GM19025 (cell line): ENCODE measurements around the gene PRKCB.

ENCODE experiments used
- ATAC-seq: cut with Tn5 transposase; IDR thresholded peaks from one replicate; pipeline ENCODE4 v1.9.1; 2021; ENCODE audit warnings: mild to moderate bottlenecking, low read depth, moderate library complexity; ENCODE audit not compliant: unreplicated experiment

PRKCB gene

DNA sequence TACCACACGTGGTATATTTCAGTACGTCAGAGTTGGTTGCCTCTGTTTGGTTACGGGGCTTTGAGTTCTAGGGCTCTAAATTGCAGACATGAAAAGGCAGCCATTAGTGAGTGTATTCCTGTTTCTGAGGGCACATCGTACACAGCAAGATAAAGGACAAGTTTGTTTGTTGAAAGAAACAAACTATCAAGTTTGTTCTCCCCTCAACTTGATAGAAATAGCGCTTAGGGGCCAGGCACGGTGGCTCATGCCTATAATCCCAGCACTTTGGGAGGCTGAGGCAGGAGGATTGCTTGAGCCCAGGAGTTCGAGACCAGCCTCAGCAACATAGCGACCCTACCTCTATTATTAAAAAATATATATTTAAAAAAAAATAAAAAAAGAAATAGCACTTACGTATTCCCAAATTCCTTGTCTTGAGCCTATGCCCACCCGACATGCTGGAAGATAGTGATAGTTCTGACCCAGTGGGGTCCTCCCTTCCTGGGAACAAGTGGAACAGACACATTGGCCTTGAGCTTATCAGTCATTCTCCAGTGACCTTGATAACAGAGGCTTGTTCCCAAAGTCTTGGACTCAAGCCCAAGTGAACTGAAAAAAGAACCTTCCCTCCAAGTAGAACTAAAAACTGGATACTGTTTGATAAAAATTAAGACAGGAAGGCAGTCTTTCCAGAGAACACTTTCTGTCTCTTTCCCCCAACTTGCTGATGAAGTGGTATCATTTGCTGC is 280.4 kb downstream of the PRKCB start:
- ATAC-seq: no peak

DNA sequence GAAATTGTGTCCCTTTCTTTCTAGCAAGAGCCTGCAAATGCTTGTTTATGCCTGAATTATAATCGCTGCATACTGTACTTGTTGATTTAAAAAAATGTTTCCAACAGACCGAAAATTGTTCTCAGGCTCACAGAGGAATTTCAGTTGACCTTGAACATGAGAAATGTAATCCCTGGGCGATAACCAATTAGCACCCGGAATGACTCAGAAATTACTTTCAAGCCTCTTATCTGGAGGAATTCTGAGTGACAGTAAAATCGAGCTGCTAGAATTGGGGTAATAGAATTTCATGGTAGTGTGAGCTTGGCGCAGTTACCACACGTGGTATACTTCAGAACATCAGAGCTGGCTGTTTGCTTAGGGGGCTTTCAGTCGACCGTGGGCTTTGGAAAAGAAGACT is 281.2 kb downstream of the PRKCB start:
- no peak for ATAC-seq

DNA sequence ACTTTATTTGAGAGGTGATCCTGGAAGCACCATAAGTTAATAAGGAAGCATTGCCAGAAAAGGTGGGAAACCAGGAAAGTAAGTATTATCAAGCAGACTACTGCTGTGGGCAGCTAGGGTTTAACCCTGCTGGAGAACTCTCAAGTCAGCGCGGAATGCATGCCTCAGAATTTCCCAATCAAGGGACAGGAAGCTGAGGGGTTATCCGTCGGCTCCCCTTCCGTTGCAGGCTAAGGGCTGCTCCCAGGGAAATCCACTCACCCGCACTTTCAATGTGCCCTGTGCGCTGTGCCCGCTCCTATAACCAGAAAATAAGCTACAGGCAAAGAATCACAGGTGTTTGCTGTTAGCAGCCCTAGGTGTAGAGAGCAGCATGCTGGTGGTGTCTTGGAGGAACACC is 281.9 kb downstream of the PRKCB start:
- ATAC-seq: no peak

DNA sequence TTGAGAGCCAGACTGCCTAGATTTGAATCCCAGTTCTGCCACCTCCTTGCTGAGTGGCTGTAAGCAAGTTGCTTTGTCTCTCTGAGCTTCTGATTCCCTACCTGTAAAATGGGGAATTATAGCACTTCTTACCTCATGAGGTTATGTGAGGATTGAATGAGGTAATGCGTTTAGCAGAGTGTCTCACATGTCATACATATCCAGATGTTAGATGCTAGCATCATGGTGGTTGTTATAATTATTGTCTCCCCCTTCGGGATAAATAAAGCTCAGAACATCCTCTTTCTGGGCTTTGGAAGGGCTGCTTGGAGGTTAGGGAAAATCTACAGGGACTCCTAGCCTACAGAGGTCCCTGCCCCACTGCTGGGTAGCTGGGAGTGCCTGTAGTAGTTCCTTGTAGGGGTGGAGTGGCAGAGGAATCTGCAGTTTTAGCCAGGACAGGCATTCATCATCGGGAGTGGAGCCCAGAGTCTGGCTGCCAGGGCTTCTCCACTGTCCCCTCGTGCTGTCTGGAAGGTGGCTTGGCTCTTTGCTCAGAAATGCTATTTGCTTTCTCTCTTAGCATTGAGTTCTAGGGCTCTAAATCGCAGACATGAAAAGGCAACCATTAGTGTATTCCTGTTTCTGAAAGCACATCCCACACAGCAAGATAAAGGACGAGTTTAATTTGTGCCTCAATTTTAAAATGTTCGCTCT is 282.5 kb downstream of the PRKCB start:
- ATAC-seq: no peak

DNA sequence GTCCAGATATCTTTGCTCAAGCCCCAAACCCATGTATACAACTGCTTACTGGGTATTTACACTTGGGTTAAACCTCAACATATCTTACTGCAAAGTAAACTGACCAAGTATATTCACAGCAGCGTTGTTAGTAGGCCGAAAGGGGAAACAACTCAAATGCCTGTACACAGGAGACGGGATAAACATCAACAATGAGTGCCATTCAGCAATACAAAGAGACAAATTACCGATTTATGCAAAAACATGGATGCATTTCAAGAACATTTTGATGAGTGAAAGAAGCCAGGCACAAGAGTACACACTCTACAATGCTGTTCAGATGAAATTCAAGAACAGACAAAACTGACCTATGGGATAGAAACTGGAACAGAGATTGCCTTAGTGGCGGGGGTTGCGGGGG is 284.0 kb downstream of the PRKCB start:
- ATAC-seq: no peak

DNA sequence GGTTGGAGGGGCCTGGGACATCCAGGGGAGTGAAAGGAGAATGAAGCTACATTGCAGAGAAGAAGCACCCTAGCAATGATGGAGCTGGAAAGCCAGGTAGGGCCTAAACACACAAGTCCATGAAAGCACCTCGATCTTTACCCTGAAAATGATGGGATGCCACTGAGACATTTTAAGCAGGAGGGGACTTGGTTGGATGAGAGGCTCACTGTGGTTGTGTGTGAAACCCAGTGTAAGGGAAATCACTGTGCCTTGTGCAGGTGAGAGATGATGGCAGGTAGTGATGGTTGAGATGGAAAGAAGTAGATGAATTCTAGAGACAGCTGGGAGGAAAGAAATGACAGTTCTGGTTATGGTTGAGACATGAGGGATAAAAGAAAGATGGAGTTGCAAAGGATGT is 287.5 kb downstream of the PRKCB start:
- no peak for ATAC-seq

DNA sequence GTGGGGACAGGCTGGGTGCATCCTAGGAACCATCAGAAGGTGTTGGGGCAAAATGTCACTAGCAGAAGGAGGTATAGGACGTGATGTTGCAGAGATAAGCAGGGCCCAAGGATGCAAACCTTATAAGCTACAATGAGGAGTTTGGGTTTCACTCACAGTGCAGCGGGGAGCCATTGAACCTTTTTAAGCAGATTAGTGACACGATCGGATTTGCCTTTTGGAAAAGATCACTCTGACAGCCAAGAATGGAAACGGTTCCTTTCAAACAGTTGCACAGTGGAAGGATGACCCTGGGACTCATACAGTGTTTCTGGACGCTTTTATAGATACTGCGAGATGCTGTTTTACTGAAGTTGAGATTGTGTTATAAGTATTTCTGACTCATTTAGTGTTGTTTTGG is 288.5 kb downstream of the PRKCB start:
- no peak for ATAC-seq

DNA sequence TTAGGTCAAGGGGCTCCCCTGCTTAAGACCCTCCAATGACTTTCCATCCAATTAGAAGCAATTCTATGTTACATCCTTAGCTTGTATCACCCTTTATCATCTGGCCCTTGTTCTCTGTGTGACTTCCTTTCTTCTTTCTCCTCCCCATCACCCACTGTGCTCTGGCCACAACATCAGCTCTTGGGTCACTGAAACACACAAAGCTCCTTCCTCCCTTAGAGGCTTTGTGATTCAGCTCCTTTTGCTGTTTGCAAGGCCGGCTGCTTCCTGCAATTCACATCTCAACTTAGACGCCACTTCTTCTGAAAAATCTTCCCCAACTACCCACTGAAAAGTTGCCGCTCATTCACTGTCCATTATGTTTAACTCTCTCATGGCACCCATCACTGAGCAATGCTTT is 289.4 kb downstream of the PRKCB start:
- ATAC-seq: no peak

DNA sequence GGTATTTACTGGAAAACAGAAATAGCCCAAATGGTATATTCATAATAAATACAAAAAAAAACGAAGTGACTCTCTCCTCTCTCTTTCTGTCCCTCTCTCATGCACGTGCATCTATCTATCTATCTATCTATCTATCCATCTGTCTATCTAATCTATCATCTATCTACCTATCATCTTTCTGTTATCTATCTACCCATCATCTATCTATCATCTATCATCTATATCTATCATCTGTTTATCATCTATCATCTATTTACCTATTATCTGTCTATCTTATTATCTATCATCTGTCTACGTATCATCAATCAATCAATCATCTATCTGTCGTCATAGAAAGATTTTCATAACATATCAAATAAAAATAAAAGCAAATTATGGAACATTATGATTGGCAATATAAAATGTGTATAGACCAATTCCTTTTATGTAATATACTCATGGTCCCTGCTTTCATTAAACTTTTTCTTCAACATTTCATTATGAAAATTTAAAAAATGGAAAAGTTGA is 293.7 kb downstream of the PRKCB start:
- ATAC-seq: no peak

DNA sequence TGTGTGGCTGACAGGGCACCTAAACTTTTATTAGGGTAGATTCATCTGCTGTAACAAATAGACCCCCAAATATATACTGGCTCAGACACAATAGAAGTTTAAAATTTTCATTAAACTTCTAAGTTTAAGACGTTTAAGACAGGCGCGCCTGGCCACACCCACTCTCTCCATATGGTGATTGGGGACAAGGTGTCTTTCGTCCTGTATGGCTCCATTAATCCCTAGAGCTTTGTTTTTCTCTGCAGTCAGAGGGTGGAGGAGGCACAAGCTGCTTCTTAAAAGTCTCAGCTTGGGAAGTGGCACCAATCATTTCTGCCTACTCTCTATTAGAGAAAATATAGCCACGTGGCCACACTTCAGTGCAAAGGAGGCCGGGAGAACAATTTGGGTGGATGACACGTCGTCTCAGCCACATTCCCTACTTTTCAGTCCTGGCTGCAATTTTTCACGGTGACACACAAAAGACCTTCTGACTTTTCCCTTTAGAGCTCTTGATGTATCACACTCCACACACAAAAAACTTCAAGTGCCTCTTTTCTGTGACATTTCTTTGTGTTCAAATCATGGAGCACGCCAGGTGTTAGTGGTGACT is 294.8 kb downstream of the PRKCB start:
- no peak for ATAC-seq

DNA sequence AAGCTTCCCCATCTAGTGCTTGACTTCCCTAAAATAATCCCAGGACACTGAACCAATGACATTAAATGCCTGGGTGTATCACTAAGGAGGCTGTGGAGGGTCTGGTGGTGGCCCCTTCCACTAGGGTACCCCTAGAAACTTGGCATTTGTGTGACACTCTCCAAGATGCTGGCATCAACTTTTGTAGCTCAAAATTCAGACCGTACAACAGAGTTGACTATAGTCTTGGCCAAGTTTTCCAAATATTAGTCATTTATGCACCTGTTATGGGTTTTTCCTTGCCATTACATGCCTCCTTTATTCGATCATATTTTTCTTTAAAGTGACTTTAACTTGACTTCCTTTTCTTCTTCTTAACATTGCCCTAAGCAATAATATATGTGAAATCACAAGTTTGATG is 295.5 kb downstream of the PRKCB start:
- ATAC-seq: no peak

DNA sequence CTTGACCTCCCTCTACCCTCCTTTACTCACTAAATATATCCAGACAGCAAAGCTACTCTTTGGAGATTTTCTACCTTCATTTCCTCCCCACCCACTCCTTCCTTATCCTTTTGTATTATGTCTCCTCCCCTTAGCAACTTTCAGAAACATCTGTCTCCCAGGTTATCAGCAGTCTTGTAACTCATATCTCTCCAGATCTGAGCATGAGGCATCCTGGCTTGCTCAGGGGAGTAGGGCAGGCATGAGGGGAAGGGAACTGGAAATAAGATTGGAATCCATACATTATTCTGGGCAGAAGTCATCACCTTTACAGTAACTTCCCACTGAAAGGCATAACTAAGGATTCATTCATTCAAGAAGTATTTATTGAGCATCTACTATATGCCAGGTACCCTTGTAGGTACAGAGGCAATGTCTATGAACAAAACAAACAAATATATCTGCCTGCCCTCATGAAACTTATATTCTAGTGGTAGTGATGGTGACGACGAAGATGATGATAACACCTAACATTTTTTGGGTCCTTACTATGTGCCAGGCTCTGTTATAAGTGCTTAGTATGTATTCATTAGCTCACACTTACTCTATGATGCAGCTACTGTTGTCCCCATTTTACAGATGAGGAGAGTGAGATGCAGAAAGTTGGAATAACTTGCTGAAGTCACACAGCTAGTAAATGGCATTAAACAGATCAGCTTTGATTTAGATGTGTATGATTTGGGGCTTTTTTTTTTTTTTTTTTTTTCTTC is 296.4 kb downstream of the PRKCB start:
- ATAC-seq: no peak

DNA sequence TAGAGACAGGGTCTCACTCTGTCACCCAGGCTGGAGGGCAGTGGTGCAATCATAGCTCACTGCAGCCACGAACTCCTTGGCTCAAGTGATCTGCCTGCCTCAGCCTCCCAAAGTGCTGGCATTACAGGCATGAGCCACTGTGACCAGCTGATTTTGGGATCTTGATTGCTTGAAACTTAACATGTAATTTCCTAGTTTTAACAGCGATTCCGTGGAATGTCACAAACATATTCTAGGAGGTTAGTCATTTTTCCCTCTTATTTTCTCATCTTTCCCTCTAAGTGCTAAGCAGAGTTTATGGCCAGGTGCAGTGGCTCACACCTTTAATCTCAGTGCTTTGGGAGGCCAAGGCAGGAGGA is 297.0 kb downstream of the PRKCB start:
- ATAC-seq: no peak

DNA sequence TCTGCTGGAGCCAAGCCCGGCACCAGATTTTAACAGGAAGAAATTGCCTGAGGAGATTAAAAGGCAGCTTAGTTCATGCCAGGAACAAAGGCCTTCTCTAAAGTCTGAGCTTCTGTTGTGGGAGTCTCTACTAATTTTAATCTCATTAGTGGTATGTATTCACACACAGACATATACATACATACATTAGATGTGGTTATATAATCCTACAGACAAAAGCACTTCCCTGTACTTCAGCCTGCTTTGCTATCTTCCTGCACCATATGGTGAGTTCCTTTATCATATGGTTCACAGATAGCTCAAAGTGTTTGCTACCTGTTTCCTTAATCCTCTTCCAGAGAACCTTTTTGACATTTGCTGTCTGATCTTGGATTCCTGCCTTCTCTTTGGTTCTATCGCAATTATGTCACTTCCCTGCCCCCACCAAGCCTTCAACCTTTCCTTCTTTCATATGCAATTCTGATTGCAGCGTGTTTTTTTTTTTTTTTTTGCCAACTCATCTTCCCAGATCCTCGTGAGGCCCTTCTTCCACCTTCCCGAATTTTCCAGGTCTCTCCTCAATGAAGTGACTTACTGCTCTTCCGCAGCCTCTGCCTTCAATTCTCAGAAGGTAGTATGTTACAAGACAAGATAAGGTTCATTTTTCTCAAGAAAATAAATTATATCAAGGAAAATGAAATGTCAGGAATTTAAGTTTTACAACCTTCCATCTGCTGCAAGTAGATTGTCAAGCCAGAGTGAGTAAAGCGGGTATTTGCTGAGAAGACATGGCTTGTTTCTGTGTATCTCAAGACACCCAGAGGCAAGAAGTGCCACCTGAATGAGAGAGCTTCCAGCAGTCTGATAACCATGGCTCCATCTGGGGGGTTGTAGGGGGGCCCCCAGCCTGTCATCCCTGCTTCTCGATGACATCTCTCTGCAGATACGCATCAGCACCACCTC is 300.1 kb downstream of the PRKCB start:
- no peak for ATAC-seq

DNA sequence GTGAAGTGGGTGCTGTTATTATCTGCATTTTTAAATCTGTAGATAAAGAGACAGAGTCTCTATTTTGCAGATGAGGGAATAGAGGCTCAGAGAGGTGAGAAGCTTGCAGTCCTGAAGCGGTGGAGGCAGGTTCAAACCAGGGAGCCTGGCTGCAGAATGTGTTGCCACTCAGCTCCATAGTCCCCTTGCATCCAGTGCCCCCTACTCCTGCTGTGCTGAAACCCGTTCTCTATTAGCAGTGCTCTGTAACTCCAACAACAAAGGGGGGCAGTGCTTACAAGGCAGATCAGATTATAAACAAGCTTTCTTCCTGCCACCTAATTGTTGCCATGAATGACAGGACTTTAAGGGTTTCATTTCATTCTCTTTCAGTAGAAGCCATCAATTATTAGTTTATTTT is 302.2 kb downstream of the PRKCB start:
- no peak for ATAC-seq

DNA sequence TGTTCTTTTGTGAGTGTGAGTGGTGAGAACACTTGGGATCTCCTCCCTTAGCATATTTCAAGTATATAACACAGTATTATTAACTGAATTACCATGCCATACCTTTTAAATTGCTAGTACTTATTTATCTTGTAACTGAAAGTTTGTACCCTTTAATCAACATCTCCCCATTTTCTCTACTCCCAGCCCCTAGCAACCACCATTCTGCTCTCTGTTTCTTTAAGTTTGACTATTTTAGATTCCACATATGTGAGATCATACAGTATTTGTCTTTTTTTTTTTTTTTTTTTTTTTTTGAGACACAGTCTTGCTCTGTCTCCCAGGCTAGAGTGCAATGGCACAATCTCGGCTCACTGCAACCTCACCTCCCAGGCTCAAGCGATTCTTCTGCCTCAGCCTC is 302.8 kb downstream of the PRKCB start:
- ATAC-seq: no peak

DNA sequence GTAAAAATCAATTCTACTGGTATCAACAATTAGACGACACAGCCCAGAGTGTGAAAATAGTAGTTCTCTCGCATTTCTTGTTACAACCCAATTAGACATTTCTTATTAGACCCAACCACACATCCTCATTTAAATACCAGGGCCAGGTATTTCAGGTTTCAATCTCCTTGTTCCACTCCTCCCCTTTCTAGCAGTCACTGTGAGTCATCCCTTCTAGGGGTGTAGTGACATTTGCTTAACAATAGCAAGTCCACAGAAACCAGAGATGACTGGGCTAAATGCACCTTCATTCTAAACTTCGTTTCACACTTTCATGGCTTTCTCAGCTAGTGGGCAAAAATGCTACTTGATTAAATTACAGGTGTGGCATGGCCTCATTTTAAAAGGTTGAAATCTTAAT is 303.5 kb downstream of the PRKCB start:
- no peak for ATAC-seq

DNA sequence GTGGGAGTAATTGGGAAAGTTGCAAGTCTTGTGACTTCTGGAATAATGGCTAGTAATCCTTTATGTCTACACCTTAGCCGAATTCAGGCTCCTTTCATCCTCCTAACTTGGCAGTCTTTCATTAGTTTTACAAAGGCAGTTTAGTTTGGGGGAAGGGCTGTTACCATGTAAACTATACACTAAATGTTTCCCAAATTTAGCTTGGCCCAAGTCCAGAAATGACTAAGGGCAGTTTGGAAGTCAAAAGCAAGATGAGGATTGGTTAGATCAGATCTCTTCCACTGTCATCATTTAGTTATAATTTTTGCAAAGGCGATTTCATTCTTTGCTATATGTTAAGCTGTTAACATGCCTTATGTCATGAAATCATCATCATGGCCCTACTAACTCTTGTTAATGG is 304.9 kb downstream of the PRKCB start:
- no peak for ATAC-seq

DNA sequence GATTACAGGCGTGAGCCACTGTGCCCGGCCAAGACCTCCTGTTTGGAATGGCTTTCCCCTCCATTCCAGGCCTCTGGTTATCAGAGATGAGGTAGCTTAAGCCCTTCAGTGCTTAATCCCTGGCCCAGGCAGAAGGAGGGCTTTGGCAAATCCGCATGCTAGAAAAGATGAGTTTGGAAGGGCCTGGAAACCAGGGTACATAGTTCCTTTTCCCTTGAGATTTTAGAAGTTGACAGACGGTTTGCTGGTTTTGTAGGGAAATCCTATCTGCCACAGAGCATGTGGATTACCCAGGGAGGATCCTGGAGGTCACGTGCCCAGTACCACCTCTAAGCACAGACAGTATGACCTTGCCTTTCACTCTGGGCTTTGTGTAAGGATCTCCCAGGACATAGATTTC is 305.7 kb downstream of the PRKCB start:
- no peak for ATAC-seq

DNA sequence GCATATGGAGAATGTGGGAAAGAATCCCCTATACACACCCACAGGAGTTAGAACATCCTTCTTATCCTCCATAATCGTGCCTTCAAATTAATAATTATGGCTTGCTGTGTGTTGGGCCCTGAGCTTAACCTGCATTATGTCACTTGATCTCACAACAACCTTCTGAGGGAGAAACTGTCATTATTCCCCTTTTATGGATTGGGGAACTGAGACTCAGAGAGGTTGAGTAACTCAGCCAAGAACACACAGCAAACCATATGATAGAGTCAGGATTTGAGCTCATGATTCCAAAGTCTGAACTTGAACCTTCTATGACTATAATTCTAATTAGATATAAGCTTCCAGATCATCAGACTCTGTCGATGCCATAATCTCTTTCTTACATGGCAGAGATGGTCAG is 306.1 kb downstream of the PRKCB start:
- ATAC-seq: no peak
